Activated CD8-positive, alpha-beta memory T cell treated with anti-CD3 and anti-CD28 coated beads, Interleukin-2, amount 50 U/mL, for 1 hour (primary cell): Measurements from ENCODE around the gene TXNDC15.
A peak's percentile ranks its signal among the peaks of the same experiment; 100 is the strongest.
"Not testable (repeated sequence)": the region's sequence is repeated elsewhere in the genome, so short reads cannot be mapped to it uniquely, and the experiment has no call there.

Experiments used
- DNase-seq: peaks from one replicate; pipeline ENCODE4 v3.0.0-alpha.2; 2020; ENCODE audit errors: extremely low read depth

TXNDC15 gene

GRCh38 chr5:134873987-134874830 lies at the start of gene TXNDC15:
Gene TXNDC15 (plus strand): TSS chr5:134874371. CDS start chr5:134874428, 57 bp downstream.
- peak; percentile 25 for DNase-seq

- DNase-seq = no peak
These were observed 49.5 kb upstream of the TXNDC15 start for GRCh38 chr5:134824681-134825080.

GRCh38 chr5:134825212-134825611 lies 49.0 kb upstream of the TXNDC15 start:
- no peak for DNase-seq

- no peak for DNase-seq
These were observed 40.7 kb upstream of the TXNDC15 start for GRCh38 chr5:134833340-134834032.

- no peak for DNase-seq
These were observed 38.5 kb upstream of the TXNDC15 start for GRCh38 chr5:134835623-134836022.

- DNase-seq = no peak
These were observed 36.5 kb upstream of the TXNDC15 start for GRCh38 chr5:134837530-134838181.

GRCh38 chr5:134838361-134838760 lies 35.8 kb upstream of the TXNDC15 start:
- DNase-seq = not testable (repeated sequence)

GRCh38 chr5:134840811-134841210 lies 33.4 kb upstream of the TXNDC15 start:
- DNase-seq = no peak

GRCh38 chr5:134844252-134844651 lies 29.9 kb upstream of the TXNDC15 start:
- DNase-seq = no peak

GRCh38 chr5:134845335-134845851 lies 28.8 kb upstream of the TXNDC15 start:
- DNase-seq = no peak

- DNase-seq = peak; percentile 69
These were observed 28.1 kb upstream of the TXNDC15 start, which contains the start of gene C5orf24 for GRCh38 chr5:134845852-134846640. Gene C5orf24 (plus strand): TSS chr5:134845968. CDS start chr5:134854901, 8,933 bp downstream.

GRCh38 chr5:134846641-134846960 lies 27.6 kb upstream of the TXNDC15 start:
- no peak for DNase-seq

- DNase-seq = not testable (repeated sequence)
These were observed 24.7 kb upstream of the TXNDC15 start for GRCh38 chr5:134849434-134849933.

GRCh38 chr5:134851307-134851923 lies 22.8 kb upstream of the TXNDC15 start:
- DNase-seq = no peak

- DNase-seq = not testable (repeated sequence)
These were observed 17.7 kb upstream of the TXNDC15 start for GRCh38 chr5:134856465-134856864.

GRCh38 chr5:134857401-134857800 lies 16.8 kb upstream of the TXNDC15 start:
- no peak for DNase-seq

- no peak for DNase-seq
These were observed 9.5 kb upstream of the TXNDC15 start for GRCh38 chr5:134864707-134865106.

GRCh38 chr5:134873494-134873893 lies 677 bp upstream of the TXNDC15 start:
- DNase-seq = no peak

GRCh38 chr5:134874831-134875655 lies 872 bp downstream of the TXNDC15 start:
- DNase-seq = no peak

GRCh38 chr5:134877159-134877558 lies 3.0 kb downstream of the TXNDC15 start:
- no peak for DNase-seq
